WTC11 (cell line): ENCODE results near the gene TAF3. TPM values are rescaled to one million over a fixed set of nuclear protein-coding genes. Genes with fewer than 3 reads are reported as not detected.

Experiments
- ATAC-seq: fragments of 200-7000 bp; cut with Tn5 transposase; 2 replicates; pipeline ENCODE4 v1.10.0; 2021; ENCODE audit warnings: mild to moderate bottlenecking, moderate library complexity
- CTCF ChIA-PET: fragments of 300-600 bp; sonication (Branson Sonifier 250); formaldehyde crosslinking; loops from one replicate; lab custom pipeline; 2021; ENCODE audit warnings: antibody characterized with exemption; lab: Charles Lee
- POLR2A ChIA-PET: fragments of 350-600 bp; sonication (Branson Sonifier 250); formaldehyde crosslinking; loops from one replicate; lab custom pipeline; 2021; ENCODE audit warnings: antibody characterized with exemption; lab: Charles Lee
- DNase-seq: peaks from one replicate; pipeline ENCODE4 v3.0.0; 2021; ENCODE audit warnings: low spot score
- H3K27ac Mint-ChIP-seq: 2 replicates; pipeline ENCODE4 v1.8.0; 2021; ENCODE audit warnings: mixed read lengths
- H3K27me3 Mint-ChIP-seq: 2 replicates; pipeline ENCODE4 v1.8.0; 2021; ENCODE audit warnings: low read depth, mild to moderate bottlenecking, moderate library complexity, mixed read lengths
- H3K36me3 Mint-ChIP-seq: 2 replicates; pipeline ENCODE4 v1.8.0; 2021; ENCODE audit warnings: mixed read lengths
- H3K4me1 Mint-ChIP-seq: 2 replicates; pipeline ENCODE4 v1.8.0; 2022; ENCODE audit warnings: mixed read lengths
- H3K4me3 Mint-ChIP-seq: 2 replicates; pipeline ENCODE4 v1.8.0; 2021; ENCODE audit warnings: mild to moderate bottlenecking, moderate library complexity, mixed read lengths
- H3K9me3 Mint-ChIP-seq: 2 replicates; pipeline ENCODE4 v1.8.0; 2021; ENCODE audit warnings: mixed read lengths
- AFF4 ChIP-seq: sonication (generic); formaldehyde crosslinking; IDR thresholded peaks from 2 replicates; pipeline ENCODE4 v1.8.1; 2023; ENCODE audit warnings: mild to moderate bottlenecking, missing genetic modification reagents, borderline replicate concordance
- ATF2 ChIP-seq: sonication (generic); formaldehyde crosslinking; IDR thresholded peaks from 2 replicates; pipeline ENCODE4 v1.8.1; 2022; ENCODE audit warnings: low read depth, missing genetic modification reagents, borderline replicate concordance
- CREB1 ChIP-seq: sonication (generic); formaldehyde crosslinking; IDR thresholded peaks from 2 replicates; pipeline ENCODE4 v1.8.0; 2023; ENCODE audit warnings: mild to moderate bottlenecking, missing genetic modification reagents
- FOXP4 ChIP-seq: sonication (generic); formaldehyde crosslinking; IDR thresholded peaks from 2 replicates; pipeline ENCODE4 v1.8.0; 2022; ENCODE audit warnings: mild to moderate bottlenecking, missing genetic modification reagents
- GABPB1 ChIP-seq: sonication (generic); formaldehyde crosslinking; IDR thresholded peaks from 2 replicates; pipeline ENCODE4 v1.8.1; 2023; ENCODE audit warnings: mild to moderate bottlenecking, missing genetic modification reagents
- GRHL2 ChIP-seq: fragments of 250-450 bp; sonication (Bioruptor Pico); IDR thresholded peaks from 2 replicates; pipeline ENCODE4 v1.8.0; 2022; ENCODE audit warnings: mild to moderate bottlenecking, moderate library complexity; ENCODE audit not compliant: insufficient replicate concordance, severe bottlenecking
- GTF2I ChIP-seq: fragments of 250-450 bp; sonication (Bioruptor Pico); conservative IDR thresholded peaks from 2 replicates; pipeline ENCODE4 v1.4.0; 2021; ENCODE audit warnings: mild to moderate bottlenecking
- HMGXB4 ChIP-seq: sonication (generic); formaldehyde crosslinking; IDR thresholded peaks from 2 replicates; pipeline ENCODE4 v1.8.1; 2023; ENCODE audit warnings: mild to moderate bottlenecking, moderate library complexity, missing genetic modification reagents
- IRF1 ChIP-seq: sonication (generic); formaldehyde crosslinking; IDR thresholded peaks from 2 replicates; pipeline ENCODE4 v1.8.0; 2023; ENCODE audit warnings: missing genetic modification reagents
- JUN ChIP-seq: sonication (generic); formaldehyde crosslinking; IDR thresholded peaks from 2 replicates; pipeline ENCODE4 v1.8.0; 2023; ENCODE audit warnings: mild to moderate bottlenecking, missing genetic modification reagents
- TEAD4 ChIP-seq: sonication (generic); formaldehyde crosslinking; IDR thresholded peaks from 2 replicates; pipeline ENCODE4 v1.8.0; 2022; ENCODE audit warnings: mild to moderate bottlenecking, missing genetic modification reagents
- ZNF263 ChIP-seq: sonication (generic); formaldehyde crosslinking; IDR thresholded peaks from 2 replicates; pipeline ENCODE4 v1.8.1; 2022; ENCODE audit warnings: low read depth, mild to moderate bottlenecking, moderate library complexity, missing genetic modification reagents
- ZNF317 ChIP-seq: sonication (generic); formaldehyde crosslinking; IDR thresholded peaks from 2 replicates; pipeline ENCODE4 v1.8.1; 2023; ENCODE audit warnings: low read depth, mild to moderate bottlenecking, moderate library complexity, missing genetic modification reagents, borderline replicate concordance
- ZNF396 ChIP-seq: fragments of 250-450 bp; sonication (Bioruptor Pico); IDR thresholded peaks from 2 replicates; pipeline ENCODE4 v1.8.0; 2021; ENCODE audit warnings: mild to moderate bottlenecking, moderate library complexity, borderline replicate concordance
- ZNF416 ChIP-seq: fragments of 250-450 bp; sonication (Bioruptor Pico); IDR thresholded peaks from 2 replicates; pipeline ENCODE4 v1.9.0; 2021; ENCODE audit warnings: mild to moderate bottlenecking, inconsistent platforms
- ZNF671 ChIP-seq: fragments of 250-450 bp; sonication (Bioruptor Pico); IDR thresholded peaks from 2 replicates; pipeline ENCODE4 v1.8.0; 2021; ENCODE audit warnings: mild to moderate bottlenecking
- total RNA-seq: library from RNA; stranded (reverse); gene quantifications from 3 replicates; pipeline ENCODE4 v1.2.3, GENCODE V29; 2021
- TF ChIP-seq, protein P1 (sequence below): fragments of 250-450 bp; sonication (Bioruptor Pico); IDR thresholded peaks from 2 replicates; pipeline ENCODE4 v1.9.0; 2021; ENCODE audit warnings: mild to moderate bottlenecking
- TF ChIP-seq, protein P2 (sequence below): sonication (generic); formaldehyde crosslinking; conservative IDR thresholded peaks from 2 replicates; pipeline ENCODE4 v1.8.1; 2022; ENCODE audit warnings: mild to moderate bottlenecking, missing genetic modification reagents
- TF ChIP-seq, protein P3 (sequence below): fragments of 250-450 bp; sonication (Bioruptor Pico); IDR thresholded peaks from 2 replicates; pipeline ENCODE4 v2.1.2; 2022; ENCODE audit warnings: mild to moderate bottlenecking, moderate library complexity

The TAF3 gene
- total RNA-seq, 1 experiment from 2014 or later: 8.9 TPM

- no peak for TF ChIP-seq AFF4 (CRISPR knock-in tag)
- TF ChIP-seq TEAD4: no peak
- no peak for TF ChIP-seq JUN (CRISPR knock-in tag)
- TF ChIP-seq GRHL2 (CRISPR knock-in tag): no peak
- no peak for TF ChIP-seq HMGXB4 (CRISPR knock-in tag)
- no peak for TF ChIP-seq ZNF317 (CRISPR knock-in tag)
- TF ChIP-seq, protein P1, sequence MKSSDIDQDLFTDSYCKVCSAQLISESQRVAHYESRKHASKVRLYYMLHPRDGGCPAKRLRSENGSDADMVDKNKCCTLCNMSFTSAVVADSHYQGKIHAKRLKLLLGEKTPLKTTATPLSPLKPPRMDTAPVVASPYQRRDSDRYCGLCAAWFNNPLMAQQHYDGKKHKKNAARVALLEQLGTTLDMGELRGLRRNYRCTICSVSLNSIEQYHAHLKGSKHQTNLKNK: no peak
- TF ChIP-seq ZNF396 (CRISPR knock-in tag): no peak
These were observed 238.6 kb downstream of the TAF3 start (continued) for GRCh38 chr10:8056871-8057331.

DNA sequence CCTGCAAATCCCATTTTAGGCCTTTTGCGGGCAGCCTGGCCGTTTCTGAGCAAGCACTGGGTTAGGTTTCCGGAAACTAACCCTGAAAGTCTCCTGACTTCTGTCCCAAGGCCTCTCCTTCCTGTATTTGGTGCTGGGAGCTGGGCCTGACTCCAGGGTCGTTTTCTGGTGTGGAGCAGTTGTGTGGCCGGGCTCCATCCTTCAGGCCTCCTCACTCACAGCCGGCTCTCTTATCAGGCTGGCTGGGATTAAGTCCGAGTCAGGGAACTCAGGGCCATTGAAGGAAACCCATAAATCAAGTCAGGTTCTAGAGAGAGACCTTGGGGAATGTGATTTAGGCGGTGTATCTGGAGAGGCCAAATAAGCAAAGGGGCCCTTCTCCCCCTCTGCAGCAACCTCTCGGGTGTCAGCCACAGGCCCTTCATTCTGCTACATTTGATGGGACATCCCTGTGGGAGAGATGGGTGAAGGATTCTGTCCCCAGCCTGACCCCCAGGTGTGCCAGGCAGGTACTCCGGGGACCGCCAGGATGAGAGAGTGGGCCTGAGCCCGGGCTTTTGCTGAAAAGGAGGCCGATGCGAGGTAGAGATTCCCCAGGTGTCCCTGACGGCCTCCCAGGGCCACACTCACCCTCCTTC lies 239.4 kb downstream of the TAF3 start:
- POLR2A ChIA-PET: no interaction called here
- H3K9me3 Mint-ChIP-seq: no peaks in the 10 kb centered on the region
- H3K27me3 Mint-ChIP-seq: peaks cover 96% of the 10 kb centered on the region
- CTCF ChIA-PET: no interaction called here
- DNase-seq: no peak
- ATAC-seq: no peak
- H3K27ac Mint-ChIP-seq: no peak overlapping the region
- peak overlapping the region; percentile 60 for H3K4me3 Mint-ChIP-seq
- H3K4me1 Mint-ChIP-seq: peaks cover 77% of the 10 kb centered on the region
- no peaks in the 10 kb centered on the region for H3K36me3 Mint-ChIP-seq
- TF ChIP-seq IRF1 (no peak), ZNF263 (CRISPR knock-in tag) (no peak), GABPB1 (no peak), ZNF671 (CRISPR knock-in tag) (no peak), ZNF416 (CRISPR knock-in tag) (no peak), GRHL2 (CRISPR knock-in tag) (no peak), ATF2 (CRISPR knock-in tag) (no peak), HMGXB4 (CRISPR knock-in tag) (no peak), GTF2I (CRISPR knock-in tag) (no peak), CREB1 (CRISPR knock-in tag) (no peak), FOXP4 (no peak)
- TF ChIP-seq, protein P2, sequence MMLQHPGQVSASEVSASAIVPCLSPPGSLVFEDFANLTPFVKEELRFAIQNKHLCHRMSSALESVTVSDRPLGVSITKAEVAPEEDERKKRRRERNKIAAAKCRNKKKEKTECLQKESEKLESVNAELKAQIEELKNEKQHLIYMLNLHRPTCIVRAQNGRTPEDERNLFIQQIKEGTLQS (CRISPR knock-in tag): no peak
- TF ChIP-seq, protein P3, sequence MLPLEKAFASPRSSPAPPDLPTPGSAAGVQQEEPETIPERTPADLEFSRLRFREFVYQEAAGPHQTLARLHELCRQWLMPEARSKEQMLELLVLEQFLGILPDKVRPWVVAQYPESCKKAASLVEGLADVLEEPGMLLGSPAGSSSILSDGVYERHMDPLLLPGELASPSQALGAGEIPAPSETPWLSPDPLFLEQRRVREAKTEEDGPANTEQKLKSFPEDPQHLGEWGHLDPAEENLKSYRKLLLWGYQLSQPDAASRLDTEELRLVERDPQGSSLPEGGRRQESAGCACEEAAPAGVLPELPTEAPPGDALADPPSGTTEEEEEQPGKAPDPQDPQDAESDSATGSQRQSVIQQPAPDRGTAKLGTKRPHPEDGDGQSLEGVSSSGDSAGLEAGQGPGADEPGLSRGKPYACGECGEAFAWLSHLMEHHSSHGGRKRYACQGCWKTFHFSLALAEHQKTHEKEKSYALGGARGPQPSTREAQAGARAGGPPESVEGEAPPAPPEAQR (CRISPR knock-in tag): no peak
